ENCODE data around the gene NT5DC4. TPM values are rescaled to one million over a fixed set of nuclear protein-coding genes. Genes with fewer than 3 reads are reported as not detected.
"Not testable (repeated sequence)": the region's sequence is repeated elsewhere in the genome, so short reads cannot be mapped to it uniquely, and the experiment has no call there.

The NT5DC4 gene
- total and polyA plus RNA-seq, 12 donors: 0.22 to 0.56 (median 0.24) TPM; not detected in 9

DNA sequence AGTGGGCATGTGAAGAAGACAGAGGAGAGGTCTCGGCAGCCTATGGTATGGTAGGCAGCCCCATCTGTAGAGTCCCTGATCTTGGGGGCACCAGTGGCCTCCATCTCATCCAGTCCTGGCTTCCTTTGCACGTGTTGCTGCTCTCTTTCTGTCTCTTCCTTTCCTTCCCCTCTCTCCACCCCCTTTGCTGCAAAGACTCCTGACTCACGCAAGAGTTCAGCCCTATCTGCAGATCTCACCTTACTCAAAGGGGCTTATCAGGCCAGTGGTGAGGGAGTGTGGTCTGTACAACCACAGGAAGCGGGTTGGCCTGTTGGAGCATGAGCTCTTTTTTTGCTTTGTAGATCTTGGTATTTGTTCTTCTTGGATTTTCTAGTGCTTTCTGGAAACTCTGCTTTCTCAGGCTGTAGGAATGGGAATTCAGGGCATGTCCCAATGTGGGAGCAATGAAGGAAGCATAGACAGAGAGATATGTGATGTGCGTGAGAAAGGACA, 14.6 kb upstream of the NT5DC4 start:
- Histone ChIP-seq H3K4me3 (no peak overlapping the region), H3K9me3 (replicated peaks in 1 of 3) (no peaks in the 10 kb centered on the region), H3K27me3 (no peaks in the 10 kb centered on the region), H3K27ac (no peak overlapping the region), H3K4me1 (replicated peaks in 1 of 2) (no peaks in the 10 kb centered on the region), H3K36me3 (replicated peaks in 1 of 2) (no peaks in the 10 kb centered on the region)
- DNase-seq: no peak
- intact Hi-C loops (cut with DNase I): no loop called here
- 42 to 59% (median 59%) methylated on average over 5 of the region's 5 CpGs for WGBS, 4 donors
- TF ChIP-seq POLR2A (IDR thresholded peaks at IDR 0.05): no peak
- TF ChIP-seq, protein P1, sequence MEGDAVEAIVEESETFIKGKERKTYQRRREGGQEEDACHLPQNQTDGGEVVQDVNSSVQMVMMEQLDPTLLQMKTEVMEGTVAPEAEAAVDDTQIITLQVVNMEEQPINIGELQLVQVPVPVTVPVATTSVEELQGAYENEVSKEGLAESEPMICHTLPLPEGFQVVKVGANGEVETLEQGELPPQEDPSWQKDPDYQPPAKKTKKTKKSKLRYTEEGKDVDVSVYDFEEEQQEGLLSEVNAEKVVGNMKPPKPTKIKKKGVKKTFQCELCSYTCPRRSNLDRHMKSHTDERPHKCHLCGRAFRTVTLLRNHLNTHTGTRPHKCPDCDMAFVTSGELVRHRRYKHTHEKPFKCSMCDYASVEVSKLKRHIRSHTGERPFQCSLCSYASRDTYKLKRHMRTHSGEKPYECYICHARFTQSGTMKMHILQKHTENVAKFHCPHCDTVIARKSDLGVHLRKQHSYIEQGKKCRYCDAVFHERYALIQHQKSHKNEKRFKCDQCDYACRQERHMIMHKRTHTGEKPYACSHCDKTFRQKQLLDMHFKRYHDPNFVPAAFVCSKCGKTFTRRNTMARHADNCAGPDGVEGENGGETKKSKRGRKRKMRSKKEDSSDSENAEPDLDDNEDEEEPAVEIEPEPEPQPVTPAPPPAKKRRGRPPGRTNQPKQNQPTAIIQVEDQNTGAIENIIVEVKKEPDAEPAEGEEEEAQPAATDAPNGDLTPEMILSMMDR (IDR thresholded peaks at IDR 0.05): no peak

DNA sequence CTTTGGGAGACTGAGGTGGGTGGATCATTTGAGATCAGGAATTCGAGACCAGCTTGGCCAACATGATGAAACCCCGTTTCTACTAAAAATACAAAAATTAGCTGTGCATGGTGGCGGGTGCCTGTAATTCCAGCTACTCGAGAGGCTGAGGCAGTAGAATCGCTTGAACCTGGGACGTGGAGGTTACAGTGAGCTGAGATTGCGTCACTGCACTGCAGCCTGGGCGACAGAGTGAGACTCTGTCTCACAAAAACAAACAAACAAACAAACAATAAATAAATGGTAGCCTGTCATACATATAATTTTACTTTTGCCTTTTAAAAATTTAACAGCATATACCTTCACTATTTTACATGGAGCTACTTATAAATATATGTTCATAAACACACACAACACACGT, 13.9 kb upstream of the NT5DC4 start:
- H3K4me1 ChIP-seq (replicated peaks in 1 of 2); H3K27me3 ChIP-seq; H3K4me3 ChIP-seq; H3K27ac ChIP-seq; intact Hi-C loops (cut with DNase I); H3K9me3 ChIP-seq (replicated peaks in 1 of 3); H3K36me3 ChIP-seq (replicated peaks in 1 of 2): not testable (repeated sequence)
- peak in 1 of 7 donors; percentile 5 for DNase-seq
- WGBS, 4 donors: 71 to 83% (median 77%) methylated on average over 9 of the region's 9 CpGs

DNA sequence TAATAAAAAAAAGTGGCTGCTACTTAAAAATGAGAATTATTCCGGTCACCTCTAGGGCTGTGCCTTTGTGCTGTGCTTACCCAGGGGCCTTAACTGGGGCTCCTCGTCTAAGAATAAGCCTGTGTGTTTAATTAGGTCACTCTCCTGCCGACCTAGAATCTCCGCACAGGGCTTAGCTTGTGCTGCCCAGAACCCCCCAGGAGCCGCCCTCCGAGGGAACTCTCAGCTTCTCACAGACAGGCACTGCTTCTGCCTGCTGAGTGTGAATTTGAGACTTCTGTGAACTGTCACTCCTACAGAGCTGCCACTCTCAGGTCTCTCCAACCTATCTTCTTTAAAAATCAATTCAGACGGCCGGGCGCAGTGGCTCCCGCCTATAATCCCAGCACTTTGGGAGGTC, 11.9 kb upstream of the NT5DC4 start:
- Histone ChIP-seq H3K27me3 (no peaks in the 10 kb centered on the region), H3K4me1 (replicated peaks in 1 of 2) (no peaks in the 10 kb centered on the region), H3K36me3 (replicated peaks in 1 of 2) (no peaks in the 10 kb centered on the region), H3K9me3 (replicated peaks in 1 of 3) (no peaks in the 10 kb centered on the region), H3K4me3 (no peak overlapping the region), H3K27ac (no peak overlapping the region)
- intact Hi-C loops (cut with DNase I): no loop called here
- WGBS, 4 donors: 59 to 64% (median 62%) methylated on average over 10 of the region's 10 CpGs
- TF ChIP-seq, protein P1 (IDR thresholded peaks at IDR 0.05): no peak
- TF ChIP-seq POLR2A (IDR thresholded peaks at IDR 0.05): no peak
- peak in 1 of 7 donors; percentile 28 for DNase-seq

DNA sequence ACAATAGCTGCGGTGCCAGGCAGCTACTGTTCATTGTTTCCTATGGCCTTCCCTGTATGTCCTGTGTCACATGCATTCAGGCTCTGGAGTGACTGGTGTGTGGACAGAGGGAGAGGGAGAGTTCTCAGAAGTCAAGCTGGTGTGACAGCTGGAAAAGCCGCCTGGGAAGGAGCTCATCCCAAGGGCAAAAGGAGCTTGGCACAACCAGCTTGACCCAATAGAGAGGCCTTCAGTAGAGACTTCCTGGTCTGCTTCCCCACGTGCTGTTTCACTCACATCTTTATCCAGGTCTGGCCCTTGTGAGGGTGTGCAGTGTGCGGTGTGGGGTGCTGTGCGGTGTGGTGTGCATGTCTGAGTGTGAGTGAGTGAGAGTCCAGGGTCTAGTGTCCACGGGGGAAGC, 11.1 kb upstream of the NT5DC4 start:
- intact Hi-C loops (cut with DNase I): no loop called here
- Histone ChIP-seq H3K9me3 (replicated peaks in 1 of 3) (no peaks in the 10 kb centered on the region), H3K4me1 (replicated peaks in 1 of 2) (no peaks in the 10 kb centered on the region), H3K27me3 (no peaks in the 10 kb centered on the region), H3K36me3 (replicated peaks in 1 of 2) (no peaks in the 10 kb centered on the region), H3K27ac (no peak overlapping the region), H3K4me3 (no peak overlapping the region)
- TF ChIP-seq, protein P1 (IDR thresholded peaks at IDR 0.05): no peak
- no peak for TF ChIP-seq POLR2A (IDR thresholded peaks at IDR 0.05)
- DNase-seq: peak in 1 of 7 donors; percentile 30
- WGBS, 4 donors: 77 to 89% (median 87%) methylated on average over 5 to 6 of the region's 6 CpGs

DNA sequence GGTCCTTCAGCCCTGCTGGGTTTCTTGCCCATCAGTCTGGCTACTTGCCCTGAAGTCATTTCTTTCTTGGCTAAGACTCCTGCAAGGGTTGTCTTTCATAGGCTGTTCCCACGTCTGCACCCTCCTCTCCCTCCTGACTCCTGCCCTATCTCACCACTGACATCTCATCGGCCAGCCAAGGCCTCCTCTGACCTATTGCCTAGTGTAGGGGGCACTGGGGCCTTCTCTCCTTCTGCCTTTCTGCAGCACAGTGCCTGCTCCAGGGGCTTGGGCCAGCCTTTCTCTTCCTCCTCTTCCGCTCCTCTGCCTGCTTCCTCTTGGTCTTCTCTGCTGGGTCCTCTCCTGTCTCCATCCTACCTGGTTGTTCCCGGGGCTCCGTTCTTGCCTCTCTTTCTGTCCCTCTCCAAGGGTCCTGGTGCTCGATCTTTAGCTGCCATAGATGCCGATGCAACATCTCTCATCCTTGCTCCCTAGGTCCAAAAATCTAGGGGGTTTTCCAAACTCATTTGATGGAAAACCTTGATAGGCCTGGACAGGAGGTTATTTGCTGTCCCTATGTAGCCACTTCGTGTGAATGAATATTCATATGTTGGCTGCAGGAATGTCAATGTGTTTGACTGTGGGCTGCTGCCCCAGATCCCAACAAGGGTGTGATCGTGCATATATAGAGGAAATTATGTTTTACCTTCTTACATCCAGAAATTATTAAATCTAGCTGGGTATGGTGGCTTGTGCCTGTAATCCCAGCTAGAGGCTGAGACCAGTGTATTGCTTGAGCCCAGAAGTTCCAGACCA, 9.7 kb upstream of the NT5DC4 start:
- WGBS, 4 donors: 81 to 85% (median 82%) methylated on average over 9 of the region's 9 CpGs
- intact Hi-C loops (cut with DNase I): no loop called here

More for the DNA sequence above, 9.7 kb upstream of the NT5DC4 start:
- Histone ChIP-seq H3K4me3 (no peak overlapping the region), H3K27ac (no peak overlapping the region), H3K27me3 (no peaks in the 10 kb centered on the region), H3K36me3 (replicated peaks in 1 of 2) (no peaks in the 10 kb centered on the region), H3K4me1 (replicated peaks in 1 of 2) (no peaks in the 10 kb centered on the region), H3K9me3 (replicated peaks in 1 of 3) (no peaks in the 10 kb centered on the region)
- no peak for TF ChIP-seq POLR2A (IDR thresholded peaks at IDR 0.05)
- TF ChIP-seq, protein P1 (IDR thresholded peaks at IDR 0.05): no peak
- DNase-seq: peak in 1 of 7 donors; percentile 29
